ENCODE data around the gene CAPG.

CAPG gene

GRCh38 chr2:85438201-85439024, 28.2 kb upstream of the CAPG start:
- no peak for DNase-seq

GRCh38 chr2:85437488-85438200, 27.5 kb upstream of the CAPG start:
- peak; percentile 80 for DNase-seq

GRCh38 chr2:85436836-85437487, 26.8 kb upstream of the CAPG start:
- DNase-seq: no peak

- no peak for DNase-seq
Measured at GRCh38 chr2:85435981-85436835, 26.0 kb upstream of the CAPG start.

GRCh38 chr2:85435220-85435958, 25.2 kb upstream of the CAPG start:
- DNase-seq: no peak

GRCh38 chr2:85434696-85435095, 24.5 kb upstream of the CAPG start:
- no peak for DNase-seq

- no peak for DNase-seq
Measured at GRCh38 chr2:85433511-85434089, 23.4 kb upstream of the CAPG start.

GRCh38 chr2:85431570-85432205, 21.5 kb upstream of the CAPG start:
- no peak for DNase-seq

GRCh38 chr2:85430752-85431569, 20.8 kb upstream of the CAPG start:
- DNase-seq: no peak

- no peak for DNase-seq
Measured at GRCh38 chr2:85429924-85430289, 19.7 kb upstream of the CAPG start.

GRCh38 chr2:85429213-85429923, 19.2 kb upstream of the CAPG start:
- no peak for DNase-seq

GRCh38 chr2:85428343-85428881, 18.2 kb upstream of the CAPG start:
- DNase-seq: no peak

GRCh38 chr2:85427300-85427835, 17.2 kb upstream of the CAPG start:
- DNase-seq: no peak

GRCh38 chr2:85425588-85425987, 15.4 kb upstream of the CAPG start:
- DNase-seq: no peak

GRCh38 chr2:85423525-85423924, 13.4 kb upstream of the CAPG start:
- DNase-seq: no peak

GRCh38 chr2:85422072-85422457, 11.9 kb upstream of the CAPG start:
- no peak for DNase-seq

- no peak for DNase-seq
Measured at GRCh38 chr2:85421260-85422071, 11.3 kb upstream of the CAPG start.
